SK-N-MC (cell line): ENCODE data around the gene DCHS1.

Source experiments
- EZH2 ChIP-seq: fragments of 200-600 bp; sonication (generic); IDR thresholded peaks from one replicate; pipeline ENCODE4 v1.6.1; 2017; ENCODE audit warnings: antibody characterized with exemption
- FOXP2 ChIP-seq: optimal IDR thresholded peaks from 2 replicates; pipeline ENCODE3; 2011; ENCODE audit warnings: mild to moderate bottlenecking, moderate library complexity; ENCODE audit not compliant: insufficient read depth; ENCODE audit errors: extremely low read length, control extremely low read depth
- POLR2AphosphoS5 ChIP-seq: IDR thresholded peaks from 2 replicates; pipeline ENCODE4 v1.6.1; 2012; ENCODE audit warnings: mild to moderate bottlenecking, low read depth, low read length, borderline replicate concordance

DNA sequence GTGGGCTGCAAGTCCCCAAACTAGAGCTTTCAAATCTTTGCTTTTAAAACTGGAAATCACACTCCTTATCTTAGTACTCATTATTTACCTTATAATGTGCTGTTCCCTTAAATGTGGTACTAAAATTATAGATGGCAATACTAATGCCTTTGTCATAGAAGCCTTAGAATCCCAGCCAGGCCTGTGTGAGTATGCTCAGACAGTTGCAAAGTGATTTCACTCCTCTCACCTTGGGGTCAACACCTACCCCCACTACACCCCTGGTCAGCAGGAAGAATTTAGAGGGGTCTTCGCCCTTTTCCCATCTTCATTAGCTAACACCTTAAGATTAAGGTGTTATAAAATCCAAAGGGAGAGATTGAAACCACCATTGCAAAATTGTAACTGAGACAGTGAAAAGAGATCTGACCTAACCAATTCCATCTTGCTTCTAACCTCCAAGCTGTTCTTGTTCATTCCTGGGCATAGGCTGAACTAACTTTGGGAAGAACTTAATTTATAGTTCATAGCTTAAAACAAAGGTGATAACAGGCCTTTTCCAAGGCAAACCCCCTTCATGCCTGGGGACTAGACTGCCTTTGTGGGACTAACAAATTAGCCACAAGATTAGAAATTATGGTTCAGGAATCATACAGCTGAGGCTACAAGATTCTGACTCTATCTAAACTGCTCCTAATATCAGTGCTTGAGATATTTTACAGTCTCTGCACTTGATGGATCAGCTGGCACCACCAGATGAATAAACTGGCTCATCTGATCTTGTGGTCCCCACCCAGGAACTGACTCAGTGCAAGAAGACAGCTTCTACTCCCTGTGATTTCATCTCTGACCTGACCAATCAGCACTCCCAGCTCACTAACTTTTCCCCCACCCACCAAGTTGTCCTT is 38.0 kb upstream of the DCHS1 start:
- no peak for TF ChIP-seq POLR2AphosphoS5
- no peak for TF ChIP-seq EZH2
- no peak for TF ChIP-seq FOXP2
